Prostate gland (tissue), 2 donors: ENCODE measurements around the gene DMD.

ENCODE experiments used
- POLR2A ChIP-seq: fragments of 450-650 bp; IDR thresholded peaks from one replicate; pipeline ENCODE4 v1.6.1; 2016; ENCODE audit warnings: antibody characterized with exemption, mild to moderate bottlenecking
- POLR2AphosphoS5 ChIP-seq: sonication (generic); formaldehyde crosslinking; IDR thresholded peaks from one replicate; pipeline ENCODE4 v1.6.1; 2017; ENCODE audit warnings: antibody characterized with exemption
- TF ChIP-seq, protein P1 (sequence below), 4 experiments: fragments of 200-600 bp in 2 of 4; fragments of 450-650 bp in 2 of 4; sonication (generic) in 2 of 4; IDR thresholded peaks; 1 replicate in 3 of 4; 2 replicates in 1 of 4; pipeline ENCODE4 v1.5.1; 2016 to 2019; ENCODE audit warnings: antibody characterized with exemption in 4 of 4, mild to moderate bottlenecking in 2 of 4, moderate library complexity in 2 of 4

DNA sequence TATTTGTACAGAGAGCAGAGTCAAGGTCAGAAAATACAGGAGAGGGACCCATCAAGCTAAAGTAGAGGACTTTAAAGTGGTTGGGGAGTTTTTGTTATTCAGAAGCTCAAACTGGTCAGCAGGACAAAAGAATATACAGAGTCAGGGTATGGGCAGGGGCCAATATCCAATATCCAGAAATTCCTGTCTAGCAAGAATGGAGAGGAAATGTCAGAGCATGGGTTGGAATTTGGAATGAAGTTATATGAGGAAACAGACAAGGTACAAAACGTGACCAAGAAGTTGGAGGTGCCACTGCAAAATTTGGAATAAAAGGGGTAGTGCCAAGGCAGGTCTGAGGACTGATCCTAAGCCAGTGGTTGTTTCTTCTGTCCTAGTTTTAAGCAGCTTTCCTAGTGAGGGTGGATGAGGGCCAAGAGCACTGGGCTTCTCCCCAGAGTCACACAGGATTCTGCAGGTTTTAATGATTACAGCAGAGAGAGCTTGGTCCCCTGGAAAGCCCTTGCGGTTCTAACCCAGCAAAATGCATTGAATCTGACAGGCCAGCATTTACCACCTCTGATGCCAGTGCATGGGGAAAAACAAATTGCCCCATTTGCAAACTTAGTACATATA lies 1834.8 kb downstream of the DMD start:
- TF ChIP-seq, protein P1, sequence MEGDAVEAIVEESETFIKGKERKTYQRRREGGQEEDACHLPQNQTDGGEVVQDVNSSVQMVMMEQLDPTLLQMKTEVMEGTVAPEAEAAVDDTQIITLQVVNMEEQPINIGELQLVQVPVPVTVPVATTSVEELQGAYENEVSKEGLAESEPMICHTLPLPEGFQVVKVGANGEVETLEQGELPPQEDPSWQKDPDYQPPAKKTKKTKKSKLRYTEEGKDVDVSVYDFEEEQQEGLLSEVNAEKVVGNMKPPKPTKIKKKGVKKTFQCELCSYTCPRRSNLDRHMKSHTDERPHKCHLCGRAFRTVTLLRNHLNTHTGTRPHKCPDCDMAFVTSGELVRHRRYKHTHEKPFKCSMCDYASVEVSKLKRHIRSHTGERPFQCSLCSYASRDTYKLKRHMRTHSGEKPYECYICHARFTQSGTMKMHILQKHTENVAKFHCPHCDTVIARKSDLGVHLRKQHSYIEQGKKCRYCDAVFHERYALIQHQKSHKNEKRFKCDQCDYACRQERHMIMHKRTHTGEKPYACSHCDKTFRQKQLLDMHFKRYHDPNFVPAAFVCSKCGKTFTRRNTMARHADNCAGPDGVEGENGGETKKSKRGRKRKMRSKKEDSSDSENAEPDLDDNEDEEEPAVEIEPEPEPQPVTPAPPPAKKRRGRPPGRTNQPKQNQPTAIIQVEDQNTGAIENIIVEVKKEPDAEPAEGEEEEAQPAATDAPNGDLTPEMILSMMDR (IDR thresholded peaks at IDR 0.05): no peak
- TF ChIP-seq POLR2A (no peak), POLR2AphosphoS5 (peak; percentile 75)
